RKO (cell line): ENCODE data around the gene ZNF524.

ENCODE experiments used
- DNase-seq: peaks from one replicate; pipeline ENCODE4 v3.0.0-alpha.2; 2016; ENCODE audit warnings: low spot score

Gene ZNF524

DNA sequence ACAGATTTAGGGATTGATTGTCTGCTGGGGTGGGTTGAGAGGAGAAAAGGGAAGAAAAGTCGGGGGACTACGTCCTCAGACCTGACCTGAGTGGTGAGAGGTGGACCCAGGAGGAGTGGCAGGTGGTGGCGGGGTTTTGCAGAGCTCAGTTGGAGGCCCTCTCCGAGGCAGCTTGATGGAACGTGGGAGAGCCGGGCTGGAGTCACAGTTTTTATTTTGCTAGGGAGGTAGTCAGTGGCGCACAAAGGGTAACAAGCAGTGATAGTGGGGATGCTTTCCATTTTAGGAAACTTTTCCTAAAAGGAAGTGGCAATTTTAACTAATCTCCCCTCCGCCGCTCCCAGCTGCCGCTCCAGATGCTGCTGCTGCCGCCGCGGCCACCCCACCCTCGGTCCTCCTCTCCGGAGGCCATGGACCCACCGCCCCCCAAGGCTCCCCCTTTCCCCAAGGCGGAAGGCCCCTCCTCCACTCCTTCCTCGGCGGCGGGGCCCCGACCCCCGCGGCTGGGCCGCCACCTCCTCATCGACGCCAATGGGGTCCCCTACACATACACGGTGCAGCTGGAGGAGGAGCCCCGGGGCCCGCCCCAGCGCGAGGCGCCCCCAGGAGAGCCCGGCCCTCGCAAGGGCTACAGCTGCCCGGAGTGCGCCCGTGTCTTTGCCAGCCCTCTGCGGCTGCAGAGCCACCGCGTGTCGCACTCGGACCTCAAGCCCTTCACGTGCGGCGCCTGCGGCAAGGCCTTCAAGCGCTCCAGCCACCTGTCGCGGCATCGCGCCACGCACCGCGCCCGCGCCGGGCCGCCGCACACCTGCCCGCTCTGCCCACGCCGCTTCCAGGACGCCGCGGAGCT lies 42.3 kb downstream of the ZNF524 start:
- no peak for DNase-seq

DNA sequence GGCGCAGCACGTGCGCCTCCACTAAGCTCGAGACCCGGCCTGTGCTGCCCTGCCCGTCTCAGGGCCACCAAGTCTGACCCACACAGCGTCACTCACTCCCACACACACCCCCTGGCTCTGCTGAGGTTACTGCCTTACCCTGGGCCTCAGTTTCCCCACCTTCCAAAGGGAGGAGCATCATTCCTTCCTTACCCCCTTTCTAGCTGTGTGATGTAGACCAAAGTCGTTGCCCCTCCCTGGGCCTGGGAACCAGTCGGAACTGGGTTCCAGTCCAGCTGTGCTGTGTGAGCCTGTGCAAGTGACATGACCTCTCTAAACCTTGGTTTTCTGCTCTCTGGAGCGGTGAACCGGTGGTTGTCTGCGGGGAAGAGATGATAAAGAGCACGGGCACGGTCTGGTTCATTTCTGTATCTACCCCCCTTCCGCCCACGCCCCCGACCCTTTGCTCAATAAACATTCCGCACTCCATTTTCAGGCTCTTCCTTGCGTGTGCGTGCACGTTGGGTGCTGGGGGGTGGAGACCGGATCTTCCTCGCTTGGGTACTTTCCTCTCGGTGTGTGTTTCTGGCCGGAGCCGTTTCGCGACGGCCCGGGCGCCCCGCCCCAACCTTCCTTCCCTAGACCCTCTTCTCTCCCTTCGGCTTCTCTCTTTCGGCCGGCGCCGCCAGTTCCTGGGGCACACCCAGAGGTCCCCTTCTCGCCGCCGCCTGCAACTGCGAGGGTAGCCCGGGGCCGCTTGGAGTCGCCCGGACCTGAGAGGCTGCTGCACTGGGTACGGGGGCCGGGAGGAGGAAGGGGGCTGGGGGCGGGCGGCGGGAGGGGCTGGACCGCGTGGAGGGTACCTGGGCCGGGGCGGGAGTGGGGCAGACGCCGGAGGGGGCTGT lies 43.2 kb downstream of the ZNF524 start, which contains the start of gene ZNF581:
Gene ZNF581 (plus strand): TSS at position 647 of the 884 bp plus-strand sequence. CDS start 923 bp downstream, outside the sequence.
- DNase-seq: peak; percentile 84

DNA sequence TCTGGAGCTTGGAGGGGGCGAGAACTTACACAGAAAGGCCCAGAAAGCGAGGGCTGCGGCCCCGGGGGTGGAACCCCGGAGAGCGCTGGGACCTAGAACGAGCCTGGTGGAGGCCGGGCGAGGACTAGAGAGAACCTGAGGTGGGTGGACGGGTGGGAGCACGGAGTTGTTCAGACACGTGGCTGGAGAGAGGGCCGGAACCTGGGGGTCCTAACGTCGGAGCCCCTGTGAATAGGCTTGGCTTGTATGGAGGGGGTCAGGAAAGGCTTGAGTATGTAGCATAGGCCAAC lies 43.7 kb downstream of the ZNF524 start:
- DNase-seq: no peak

DNA sequence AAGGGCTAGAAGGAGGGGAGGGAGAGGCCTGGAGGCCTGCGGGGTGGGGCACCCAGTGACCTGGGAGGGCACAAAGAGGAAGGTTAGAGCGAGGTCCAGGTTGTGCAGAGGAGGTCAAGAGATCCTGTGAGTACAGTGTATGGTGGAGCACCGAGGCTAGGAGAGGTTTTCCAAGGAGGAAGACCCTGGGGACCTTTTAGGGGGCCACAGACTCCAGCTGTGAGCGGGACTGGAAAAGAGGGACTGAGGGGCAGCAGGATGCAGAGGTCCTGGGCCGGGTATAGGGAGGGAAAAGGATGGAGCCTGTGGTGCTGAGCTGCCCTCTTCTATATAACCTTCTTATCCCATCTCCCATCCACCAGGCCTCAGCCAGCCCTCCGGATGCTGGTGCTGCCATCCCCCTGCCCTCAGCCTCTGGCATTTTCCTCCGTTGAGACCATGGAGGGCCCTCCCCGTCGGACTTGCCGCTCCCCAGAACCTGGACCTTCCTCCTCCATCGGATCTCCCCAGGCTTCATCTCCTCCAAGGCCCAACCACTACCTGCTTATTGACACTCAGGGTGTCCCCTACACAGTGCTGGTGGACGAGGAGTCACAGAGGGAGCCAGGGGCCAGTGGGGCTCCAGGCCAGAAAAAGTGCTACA lies 44.2 kb downstream of the ZNF524 start:
- DNase-seq: no peak

DNA sequence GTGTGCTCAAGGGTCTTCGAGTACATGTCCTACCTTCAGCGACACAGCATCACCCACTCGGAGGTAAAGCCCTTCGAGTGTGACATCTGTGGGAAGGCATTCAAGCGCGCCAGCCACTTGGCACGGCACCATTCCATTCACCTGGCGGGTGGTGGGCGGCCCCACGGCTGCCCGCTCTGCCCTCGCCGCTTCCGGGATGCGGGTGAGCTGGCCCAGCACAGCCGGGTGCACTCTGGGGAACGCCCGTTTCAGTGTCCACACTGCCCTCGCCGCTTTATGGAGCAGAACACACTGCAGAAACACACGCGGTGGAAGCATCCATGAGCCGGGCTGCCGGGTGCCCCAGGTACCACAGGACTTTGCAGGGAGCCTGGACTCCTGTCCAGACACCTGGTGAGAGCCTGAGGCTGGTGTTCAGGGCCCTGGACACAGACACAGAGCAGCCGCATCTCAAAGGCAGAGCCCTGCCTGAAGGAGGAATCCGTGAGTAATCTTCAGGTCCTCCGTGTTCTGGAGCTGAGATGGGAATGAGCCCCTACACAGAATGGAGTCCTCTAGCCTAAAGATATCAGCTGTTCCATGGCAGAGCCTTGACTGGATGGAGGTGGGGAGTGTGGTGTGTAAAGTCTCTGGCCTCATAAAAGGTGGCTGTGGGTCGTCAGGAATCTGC lies 44.9 kb downstream of the ZNF524 start:
- peak; percentile 47 for DNase-seq

DNA sequence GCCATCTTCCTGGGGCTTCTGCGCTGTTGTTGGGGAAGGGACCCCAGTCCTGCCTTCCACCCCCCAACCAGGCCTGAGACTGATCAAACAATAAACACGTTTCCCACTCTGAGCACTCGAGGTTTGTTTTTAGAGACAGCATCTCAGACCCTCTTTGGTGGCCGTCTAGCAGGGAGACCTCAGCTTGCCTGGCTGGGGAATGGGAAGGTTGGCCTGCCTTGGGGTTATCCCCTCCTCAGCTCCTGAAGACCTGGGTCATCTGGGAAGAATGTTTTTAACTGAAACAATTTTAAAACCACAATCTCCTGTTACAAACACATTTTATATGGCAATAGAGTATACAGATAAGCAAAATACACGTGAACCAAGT lies 45.4 kb downstream of the ZNF524 start:
- DNase-seq: no peak

DNA sequence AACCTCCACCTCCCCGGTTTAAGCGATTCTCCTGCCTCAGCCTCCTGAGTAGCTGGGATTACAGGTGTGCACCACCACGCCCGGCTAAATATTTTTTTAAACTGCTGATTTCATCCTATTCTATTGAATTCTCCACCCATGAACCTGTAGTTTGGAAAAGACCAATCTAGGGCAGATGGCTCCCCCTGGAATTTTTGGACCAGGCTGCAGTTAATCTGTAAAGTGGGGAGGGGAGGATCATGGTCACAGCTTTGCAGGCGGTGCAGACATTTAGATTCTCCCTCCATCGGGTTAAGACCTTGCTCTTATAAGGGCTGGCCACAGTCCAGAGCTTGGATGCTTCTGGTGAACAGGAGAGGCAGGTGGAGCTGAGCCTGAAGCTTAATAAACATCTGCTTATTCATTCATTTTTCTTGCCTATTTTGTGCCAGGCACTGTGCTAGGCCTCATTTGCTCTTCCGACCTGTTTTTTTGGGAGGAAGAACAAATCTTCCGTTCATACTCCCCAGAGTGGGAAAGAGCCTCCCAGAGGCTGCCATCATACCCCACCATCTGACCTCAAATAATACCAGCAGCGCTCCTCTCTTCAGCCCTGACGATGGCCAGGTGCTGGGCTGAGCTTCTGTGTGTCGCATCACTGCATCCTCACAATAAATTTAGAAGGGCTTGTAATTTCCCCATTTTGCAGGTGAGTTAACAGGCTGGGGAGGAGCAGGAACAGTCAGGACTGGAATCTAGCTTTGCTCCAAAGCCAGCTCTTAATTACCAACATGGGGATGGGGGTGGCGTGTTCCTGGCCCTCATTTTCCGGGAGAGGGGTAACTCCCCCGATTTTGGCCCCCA lies 47.0 kb downstream of the ZNF524 start:
- peak; percentile 34 for DNase-seq

DNA sequence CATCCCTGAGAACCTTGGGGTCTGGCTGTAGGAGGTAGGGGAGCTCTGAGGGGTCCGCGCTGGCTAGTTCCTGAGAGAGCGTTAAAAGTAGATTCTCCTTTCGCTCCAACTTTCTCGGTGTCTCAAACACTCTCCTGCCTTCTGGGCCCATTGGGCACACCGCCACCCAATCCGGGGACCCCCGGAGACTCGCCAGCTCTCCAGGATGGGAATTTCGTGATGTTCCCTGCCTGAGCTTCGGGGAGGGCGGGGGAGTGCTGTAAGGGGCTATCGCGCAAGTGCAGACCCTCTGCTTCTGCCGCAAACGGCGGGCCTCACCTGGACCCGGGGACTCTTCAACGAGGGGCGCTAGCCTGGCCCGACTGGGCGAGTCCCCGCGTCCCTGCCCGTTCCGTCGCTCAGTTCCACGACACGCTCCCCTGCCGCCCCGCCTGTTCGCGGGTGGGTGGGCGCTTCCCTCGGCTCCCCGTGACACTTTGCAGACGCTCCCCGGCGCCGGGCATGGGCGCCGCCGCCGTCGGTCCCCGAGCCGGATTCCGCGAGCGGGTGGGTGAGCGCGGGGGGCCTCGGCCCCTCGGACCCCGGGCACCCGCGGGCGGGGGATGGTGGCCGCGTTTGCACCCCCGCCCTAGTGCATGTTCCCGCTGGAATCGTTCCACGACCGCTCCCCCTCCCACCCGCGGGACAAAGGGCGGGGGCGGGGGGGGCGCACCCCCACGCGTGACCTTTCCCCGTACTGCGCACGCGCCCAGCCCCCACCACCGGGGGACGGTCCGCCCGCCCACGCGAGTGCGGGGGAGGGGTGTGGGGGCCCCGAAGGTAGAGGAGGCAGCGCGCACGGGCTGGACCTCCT lies 47.9 kb downstream of the ZNF524 start, which contains the start of gene CCDC106:
Gene CCDC106 (plus strand): TSS at position 481 of the 853 bp plus-strand sequence. CDS start 835 bp downstream, outside the sequence.
- no peak for DNase-seq

DNA sequence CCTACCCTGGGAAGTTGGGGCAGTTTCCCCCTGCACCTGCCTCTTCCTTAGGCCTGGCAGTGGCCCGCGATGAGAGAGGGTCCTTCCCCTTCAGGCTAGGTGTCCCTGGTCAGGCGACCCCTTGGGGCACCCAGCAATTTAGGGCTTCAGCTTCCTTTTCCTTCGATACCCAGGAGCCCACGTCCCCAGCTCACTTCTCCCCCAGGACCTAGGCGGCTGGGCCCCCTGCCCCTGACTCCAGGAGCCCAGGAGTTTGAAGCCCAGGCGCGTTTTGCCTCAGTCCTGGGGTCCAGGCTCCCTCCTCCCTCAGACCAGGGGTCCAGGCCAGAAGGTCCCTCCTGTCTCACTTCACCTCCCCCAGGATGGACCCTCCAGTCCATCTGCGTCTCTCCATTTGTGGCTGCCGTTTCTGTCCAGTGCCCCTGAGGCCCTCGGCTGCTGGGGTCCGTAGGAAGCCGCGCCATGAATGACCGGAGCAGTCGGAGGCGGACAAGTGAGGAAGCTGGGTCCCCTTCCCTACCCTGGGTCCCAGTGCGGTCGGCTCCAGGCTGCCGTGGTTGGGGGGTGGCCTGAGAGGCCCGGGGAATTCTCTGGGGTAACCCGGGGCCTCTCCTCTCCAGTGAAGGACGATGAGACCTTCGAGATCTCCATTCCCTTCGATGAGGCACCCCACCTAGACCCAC lies 48.6 kb downstream of the ZNF524 start:
- DNase-seq: no peak

DNA sequence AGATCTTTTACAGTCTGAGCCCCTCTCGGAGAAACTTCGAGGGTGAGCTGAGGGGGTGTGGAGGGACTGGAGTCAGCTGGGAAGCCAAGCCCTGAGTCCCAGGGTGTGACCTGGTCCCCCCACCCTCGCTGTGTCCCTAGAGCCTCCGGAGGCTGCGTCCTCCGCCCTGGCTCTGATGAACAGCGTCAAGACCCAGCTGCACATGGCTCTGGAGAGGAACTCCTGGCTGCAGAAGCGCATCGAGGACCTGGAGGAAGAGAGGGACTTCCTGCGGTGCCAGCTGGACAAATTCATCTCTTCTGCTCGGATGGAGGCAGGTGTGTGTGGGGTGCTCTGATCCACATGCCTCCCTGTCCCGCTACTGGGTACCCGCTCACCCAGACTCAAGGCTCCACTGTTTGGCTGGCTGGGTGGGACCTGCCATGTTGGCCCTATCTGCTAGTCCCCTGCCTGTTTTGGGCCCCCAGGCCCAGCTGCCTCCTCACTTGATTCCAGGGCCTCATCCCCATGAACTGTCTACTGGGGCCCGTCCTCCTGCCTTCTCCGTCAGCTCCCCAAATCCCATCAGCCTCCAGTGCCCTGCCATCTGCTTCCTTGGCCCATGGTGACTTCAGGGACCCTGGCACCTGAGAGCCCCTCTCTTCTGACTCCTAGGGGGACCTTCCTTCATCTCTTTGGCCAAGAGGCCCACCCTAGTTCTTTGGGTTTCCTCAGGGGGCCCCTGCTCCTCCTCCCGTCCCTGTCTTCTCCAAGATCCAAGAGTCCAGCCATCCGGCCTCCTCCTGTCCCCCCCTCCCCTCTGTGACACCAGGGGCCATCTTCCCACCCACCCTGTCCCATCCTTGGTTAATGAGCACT lies 49.4 kb downstream of the ZNF524 start:
- DNase-seq: no peak

DNA sequence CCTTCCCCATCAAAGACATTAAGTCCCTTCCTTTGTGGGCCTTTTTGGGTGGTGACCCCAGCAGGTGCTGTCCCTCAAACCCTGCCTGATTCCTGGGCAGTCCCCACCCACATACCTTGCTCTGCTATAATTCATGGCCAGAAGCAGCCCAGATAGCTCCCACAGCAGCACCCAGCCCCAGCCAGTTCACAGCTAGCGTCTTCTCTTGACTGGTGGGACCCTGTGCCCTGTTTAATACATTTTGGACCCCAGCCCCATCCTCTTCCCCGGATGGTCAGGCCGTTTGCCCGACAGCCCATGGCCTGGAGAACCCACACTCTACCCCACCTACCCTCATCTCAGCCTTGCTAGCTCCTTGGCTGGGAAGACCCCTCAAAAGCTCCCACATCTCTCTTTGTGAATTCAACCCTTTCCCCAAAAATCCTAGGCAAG lies 50.1 kb downstream of the ZNF524 start:
- DNase-seq: no peak

DNA sequence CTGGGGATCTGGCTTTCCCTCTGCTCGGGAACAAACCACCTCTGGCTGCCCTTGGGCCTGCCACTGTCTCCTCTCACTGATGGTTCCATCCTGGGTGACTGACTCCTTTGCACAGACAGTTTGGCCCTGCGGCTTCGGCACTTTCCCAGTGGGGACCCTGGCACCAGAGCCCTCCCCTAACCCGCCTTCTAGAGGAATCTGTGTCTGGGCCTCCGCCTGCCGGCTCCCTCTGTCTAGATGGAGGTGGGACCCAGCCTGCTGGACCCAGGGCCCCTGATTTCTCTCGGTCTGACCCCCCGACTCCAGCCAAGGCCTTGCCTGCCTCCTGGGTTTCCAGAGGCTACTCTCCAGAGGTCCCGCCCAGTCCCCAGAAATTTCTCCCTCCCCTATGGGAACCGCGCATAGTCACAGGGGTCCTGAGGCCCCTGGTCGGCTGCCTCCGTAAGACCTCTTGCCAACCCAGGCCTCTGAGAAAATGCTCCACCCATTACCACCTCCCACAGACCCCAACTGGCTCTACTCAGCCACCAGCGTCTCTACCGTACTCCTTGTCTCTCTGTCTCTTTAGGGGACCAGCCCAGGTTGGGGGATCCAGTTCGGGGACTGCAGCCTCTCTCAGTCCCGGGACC lies 50.6 kb downstream of the ZNF524 start:
- DNase-seq: no peak

DNA sequence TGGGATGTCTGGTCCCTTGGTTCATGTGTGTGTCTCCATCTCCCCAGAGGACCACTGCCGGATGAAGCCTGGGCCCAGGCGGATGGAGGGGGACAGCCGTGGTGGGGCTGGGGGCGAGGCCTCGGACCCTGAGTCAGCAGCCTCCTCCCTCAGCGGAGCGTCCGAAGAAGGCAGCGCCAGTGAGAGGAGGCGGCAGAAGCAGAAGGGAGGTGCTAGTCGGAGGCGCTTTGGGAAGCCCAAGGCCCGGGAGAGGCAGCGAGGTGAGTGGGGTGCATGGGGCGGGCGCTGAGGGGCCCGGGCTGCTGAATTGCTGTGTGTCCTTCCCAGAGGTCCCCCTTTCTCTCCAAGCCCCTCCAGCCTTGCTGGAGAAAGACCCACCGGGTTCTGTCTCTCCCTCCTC lies 51.1 kb downstream of the ZNF524 start:
- DNase-seq: no peak

DNA sequence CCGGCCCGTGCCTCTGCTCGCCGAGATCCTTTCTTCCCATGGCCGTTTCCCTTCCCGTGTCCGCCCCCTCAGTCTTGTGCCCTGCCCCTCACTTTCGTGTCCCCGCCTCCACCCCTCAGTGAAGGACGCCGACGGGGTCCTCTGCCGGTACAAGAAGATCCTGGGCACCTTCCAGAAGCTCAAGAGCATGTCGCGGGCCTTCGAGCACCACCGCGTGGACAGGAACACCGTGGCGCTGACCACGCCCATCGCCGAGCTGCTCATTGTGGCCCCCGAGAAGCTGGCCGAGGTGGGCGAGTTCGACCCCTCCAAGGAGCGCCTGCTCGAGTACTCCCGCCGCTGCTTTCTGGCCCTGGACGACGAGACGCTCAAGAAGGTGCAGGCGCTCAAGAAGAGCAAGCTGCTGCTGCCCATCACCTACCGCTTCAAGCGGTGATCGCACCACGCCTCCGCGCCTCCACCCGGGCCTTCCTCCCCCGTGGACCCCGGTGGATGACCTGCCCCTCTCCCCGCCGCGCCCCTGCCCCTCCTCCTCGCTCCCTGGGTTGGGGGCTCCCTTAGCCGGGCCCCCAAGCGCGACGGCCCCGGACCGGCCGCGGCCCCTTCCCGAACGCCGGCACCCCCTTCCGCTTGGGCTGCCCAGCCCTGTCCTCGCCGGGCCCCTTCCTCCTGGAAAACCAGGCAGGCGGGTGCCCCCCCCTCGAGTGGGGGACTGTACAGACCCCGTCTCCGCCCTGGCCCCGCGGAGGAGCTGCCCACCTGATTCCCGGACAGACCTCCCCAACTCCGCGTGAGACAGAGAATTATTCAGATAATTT lies 52.4 kb downstream of the ZNF524 start:
- no peak for DNase-seq
